Eye (tissue), 1 donor: Measurements from ENCODE around the gene BROX.
A peak's percentile ranks its signal among the peaks of the same experiment; 100 is the strongest.
"Not testable (repeated sequence)": the region's sequence is repeated elsewhere in the genome, so short reads cannot be mapped to it uniquely, and the experiment has no call there.

Source experiments
- DNase-seq: peaks from one replicate; pipeline ENCODE4 v3.0.0-alpha.2; 2015

Gene BROX

GRCh38 chr1:222712253-222713090 lies at the start of gene BROX, which contains the start of gene AIDA:
Gene BROX (plus strand): TSS chr1:222712564. CDS start chr1:222715700, 3,136 bp downstream.
Gene AIDA (minus strand): TSS chr1:222712491. CDS start chr1:222712317, 174 bp downstream.
- DNase-seq: peak; percentile 97

DNA sequence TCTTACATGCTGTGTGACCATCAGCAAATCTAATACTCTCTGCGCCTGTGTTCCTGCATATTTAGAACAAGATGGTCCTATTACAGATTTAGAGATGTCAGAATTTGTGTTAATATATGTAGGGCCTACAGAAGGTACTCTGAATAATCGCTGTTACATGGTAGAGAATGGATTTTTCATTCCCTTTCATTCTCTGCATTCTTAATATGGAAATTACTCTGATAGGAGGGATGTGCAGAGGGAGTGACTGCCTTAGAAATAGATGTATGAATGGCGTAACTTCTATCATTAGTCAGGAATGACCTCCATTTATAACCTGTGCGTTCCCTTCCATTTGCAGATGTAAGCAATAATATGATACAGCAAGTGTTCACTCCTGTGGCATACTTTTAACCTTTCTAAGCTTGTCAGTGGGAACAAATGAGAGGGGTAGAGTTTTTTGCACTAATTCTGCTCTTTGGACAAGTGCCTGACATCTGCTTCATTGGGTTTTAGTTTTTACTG lies 48.9 kb upstream of the BROX start:
- DNase-seq: no peak

DNA sequence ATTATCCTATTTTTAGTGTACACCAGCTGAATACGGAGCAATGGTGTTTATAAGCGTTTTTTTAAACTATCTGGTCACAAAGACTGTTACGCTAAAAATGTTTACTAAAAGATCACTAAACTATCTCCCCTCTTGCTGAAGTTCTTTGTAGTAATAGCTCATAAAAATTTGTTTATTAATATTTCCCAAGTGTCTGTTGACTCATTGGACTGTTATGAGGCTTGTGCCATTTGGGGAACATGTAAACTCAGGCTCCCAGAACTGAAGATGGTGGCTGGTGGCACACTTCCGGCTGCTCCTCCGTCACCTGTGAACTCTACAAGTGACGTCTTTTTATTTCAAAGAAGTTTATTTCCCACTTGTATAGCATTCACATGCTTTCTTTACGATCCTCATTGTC lies 46.4 kb upstream of the BROX start:
- DNase-seq: no peak

DNA sequence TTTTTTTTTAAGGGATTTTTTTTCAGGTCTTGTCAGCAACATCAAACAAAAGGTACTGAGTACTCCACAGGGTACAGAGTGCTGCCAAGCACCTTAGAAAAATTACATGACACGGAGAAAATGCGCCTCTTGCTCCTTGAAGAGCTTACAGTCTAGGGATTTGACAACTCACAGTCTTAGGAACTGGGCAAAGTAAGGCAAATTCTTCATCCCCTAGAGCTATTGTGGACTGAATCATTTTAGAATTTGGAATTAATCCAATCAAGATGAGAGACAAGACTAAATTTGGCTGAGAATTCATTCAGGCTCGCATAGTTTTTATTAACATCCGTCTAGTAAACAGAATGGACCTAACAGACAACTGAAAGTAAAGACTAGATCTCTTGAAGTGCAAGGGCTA lies 44.2 kb upstream of the BROX start:
- not testable (repeated sequence) for DNase-seq

DNA sequence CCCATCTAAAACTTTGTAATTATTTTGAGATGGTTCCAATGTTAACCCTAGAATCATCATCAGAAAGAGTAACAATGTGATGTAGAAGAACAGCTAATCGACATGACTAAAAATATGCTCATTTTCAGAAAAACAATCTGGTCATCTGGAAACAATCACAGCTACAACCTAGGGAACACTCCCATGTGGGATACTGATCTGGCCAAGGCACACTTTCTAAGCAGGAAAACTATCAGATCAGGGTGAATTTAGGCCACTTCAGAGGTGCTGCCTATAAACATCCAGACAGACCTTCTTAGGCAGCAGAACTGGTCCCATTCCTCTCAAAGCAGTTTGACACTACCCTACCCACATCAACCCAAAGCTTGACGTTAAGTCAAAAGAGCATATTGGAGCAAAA lies 43.3 kb upstream of the BROX start:
- not testable (repeated sequence) for DNase-seq

DNA sequence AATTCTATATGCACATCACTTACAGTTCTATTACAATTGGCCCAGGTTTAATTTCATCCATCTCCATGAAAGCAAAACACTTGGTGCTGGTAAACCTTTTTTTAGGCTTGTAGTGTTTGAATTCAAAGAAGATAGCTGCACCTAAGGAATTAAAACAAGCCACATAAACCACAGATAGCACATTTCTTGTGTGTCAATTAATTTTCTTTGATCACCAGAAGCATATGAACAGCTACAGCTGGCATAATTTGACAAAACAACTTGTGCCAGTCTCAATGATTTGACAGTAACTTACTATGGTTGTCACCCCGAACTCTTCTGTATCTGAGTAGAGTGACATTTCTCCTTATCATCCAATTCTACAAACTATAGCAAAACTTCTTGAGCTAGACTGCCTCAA lies 42.3 kb upstream of the BROX start:
- DNase-seq: no peak

DNA sequence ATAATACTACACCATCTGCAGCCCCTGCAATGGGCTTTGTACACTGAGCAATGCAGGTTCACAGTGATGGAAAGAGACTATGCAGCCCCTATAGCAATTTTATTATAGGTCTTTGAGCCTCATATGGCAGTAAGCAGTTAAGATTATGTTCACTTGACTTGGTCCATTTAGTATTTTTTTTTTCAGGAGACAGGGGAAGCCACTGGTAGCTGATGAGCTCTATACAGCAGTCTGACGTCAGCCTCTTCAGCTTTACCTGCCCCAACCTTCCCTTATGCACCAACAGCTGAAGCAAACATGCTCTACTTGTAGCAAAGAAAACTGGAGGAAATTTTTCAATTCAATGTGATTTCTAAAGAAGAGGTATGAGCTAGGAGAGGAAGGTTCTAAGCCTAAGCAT lies 32.3 kb upstream of the BROX start:
- DNase-seq: peak; percentile 42

GRCh38 chr1:222691016-222691415 lies 21.3 kb upstream of the BROX start:
- peak; percentile 3 for DNase-seq

DNA sequence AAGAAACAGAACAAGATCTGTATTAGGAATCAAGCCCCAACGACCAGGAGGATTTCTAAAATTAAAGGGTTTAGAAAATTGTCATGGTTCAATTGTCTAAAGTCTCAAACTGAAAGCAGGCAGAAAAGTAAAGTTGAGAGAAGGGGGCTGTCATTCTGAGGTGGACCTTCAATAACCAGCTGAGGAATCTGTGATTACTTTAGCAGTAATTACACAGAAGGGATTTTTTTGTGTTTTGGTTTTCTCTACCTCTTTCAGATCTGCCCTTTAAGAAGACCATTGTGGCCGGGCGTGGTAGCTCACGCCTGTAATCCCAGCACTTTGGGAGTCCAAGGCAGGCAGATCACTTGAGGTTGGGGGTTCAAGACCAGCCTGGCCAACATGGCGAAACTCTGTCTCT lies 17.4 kb upstream of the BROX start:
- no peak for DNase-seq

- DNase-seq: no peak
Measured at GRCh38 chr1:222696741-222697140, 15.6 kb upstream of the BROX start.

DNA sequence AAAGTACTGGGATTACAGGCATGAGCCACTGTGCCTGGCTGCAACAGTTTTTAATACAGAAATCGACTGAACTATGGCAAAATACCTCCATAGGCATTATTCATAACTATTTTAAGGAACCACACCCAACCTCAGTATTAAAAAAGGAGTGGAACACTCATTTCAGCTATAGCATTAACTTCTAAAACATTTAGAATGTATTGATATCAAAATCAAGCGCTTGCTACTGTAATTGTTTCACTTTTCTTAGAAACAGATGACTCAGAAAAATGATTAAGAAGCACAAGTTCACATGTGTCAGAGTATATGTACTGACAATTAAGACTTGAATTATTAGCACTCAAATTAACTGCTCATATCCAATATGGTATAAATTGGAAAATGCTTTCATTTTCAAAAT lies 15.2 kb upstream of the BROX start:
- DNase-seq: no peak

- DNase-seq: no peak
Measured at GRCh38 chr1:222697826-222698225, 14.5 kb upstream of the BROX start.

- DNase-seq: no peak
Measured at GRCh38 chr1:222702210-222702609, 10.2 kb upstream of the BROX start.

DNA sequence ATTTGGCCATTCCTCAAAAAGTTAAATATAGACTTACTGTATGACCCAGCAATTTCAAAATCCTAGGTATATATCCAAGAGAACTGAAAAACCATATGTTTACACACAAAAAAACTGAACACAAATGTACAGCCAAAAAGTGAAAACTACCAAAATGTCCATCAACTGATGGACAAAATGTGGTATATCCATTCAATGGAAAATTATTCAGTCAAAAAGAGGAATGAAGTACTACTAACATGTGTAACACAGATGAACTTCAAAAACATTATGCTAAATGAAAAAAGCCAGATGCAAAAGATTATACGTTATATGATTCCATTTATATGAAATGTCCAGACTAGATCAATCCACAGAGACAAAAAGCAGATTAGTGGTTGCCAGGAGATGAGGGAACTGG lies 8.1 kb upstream of the BROX start:
- DNase-seq: no peak

- no peak for DNase-seq
Measured at GRCh38 chr1:222706815-222707214, 5.5 kb upstream of the BROX start.

- DNase-seq: peak; percentile 14
Measured at GRCh38 chr1:222709700-222710153, 2.6 kb upstream of the BROX start.

DNA sequence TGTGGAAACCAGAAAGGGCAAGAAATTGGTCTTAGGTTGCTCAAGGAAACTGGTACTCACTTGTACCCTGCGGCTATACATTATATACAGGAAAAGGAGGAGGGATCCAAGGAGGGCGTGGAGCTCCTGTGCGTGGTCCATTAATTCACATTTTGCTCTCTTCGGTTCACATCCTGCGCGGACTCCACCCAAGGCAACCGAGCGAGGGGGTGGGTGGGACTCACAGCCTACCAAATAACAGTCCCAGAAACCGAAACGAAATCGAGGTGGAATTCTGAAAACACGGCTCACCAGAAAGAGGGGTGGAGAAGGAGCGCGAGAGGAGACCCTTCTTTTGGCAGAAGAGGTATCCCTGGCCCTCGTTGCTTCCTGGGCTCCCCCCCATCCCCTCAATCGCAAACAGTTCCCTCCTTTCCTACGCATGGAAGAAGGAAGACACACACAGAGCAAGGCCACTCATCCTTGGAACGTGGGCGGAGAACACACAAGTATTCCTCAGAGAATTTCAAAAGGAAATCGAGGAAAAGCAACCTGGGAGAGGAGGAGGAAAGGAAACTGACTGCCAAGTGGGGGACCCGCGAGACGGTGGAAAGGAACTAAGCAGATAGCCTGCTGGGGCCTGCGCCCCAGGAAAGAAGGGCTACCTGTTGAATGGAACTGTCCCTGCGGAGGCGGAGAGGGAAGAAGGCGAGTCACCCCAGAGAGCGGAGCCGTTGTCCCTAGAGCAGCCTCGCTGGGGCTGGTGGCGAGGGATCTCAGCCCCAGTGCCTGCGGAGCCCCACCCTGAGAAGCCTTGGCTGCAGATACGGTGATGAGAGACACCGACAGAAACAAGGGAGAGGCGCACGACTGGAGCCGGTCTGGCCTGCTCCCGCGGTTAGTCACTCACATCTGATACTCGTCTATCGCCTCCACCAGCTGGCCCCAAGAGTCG lies 778 bp upstream of the BROX start:
- DNase-seq: peak; percentile 80

DNA sequence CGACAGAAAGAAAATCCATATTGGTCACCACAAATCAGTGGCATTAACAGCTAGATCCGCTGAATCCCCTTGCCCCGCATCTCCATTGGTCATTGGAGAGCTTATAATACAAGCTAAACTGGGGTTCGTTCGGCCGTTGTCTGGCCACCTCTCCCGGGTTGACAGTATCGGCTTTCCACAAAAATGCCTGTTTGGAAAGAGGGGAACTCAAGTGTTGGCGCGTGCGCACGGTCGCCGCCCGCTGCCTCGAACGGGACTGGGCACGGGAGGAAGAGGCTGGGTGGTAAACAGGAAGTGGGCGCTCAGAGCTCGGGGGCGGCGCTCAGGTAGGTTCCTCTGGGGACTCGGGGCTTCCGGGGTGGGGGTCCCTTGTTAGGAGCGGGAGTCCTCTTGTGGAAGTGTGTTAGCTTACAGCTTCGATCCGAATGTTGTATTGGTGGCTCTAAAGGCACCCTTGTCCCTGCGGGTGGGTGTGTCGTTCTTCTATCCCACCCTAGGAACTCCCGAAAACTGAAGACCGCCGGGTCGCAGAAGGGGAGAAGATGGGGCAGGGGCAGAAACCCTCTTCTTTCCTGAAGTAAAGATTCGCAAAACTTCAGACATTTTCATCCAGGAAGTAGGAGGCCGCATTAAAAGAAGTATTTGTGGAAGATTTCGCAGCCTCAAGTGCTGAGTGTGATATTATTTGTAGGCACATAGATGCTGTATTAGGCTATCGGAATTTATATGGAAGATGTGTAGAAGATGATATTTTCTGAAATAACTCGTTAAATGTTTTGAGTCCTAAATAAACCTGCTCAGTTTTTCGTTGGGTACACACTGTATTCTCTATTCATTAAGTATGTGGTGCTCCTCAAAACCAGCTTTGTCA lies 962 bp downstream of the BROX start:
- DNase-seq: peak; percentile 98

DNA sequence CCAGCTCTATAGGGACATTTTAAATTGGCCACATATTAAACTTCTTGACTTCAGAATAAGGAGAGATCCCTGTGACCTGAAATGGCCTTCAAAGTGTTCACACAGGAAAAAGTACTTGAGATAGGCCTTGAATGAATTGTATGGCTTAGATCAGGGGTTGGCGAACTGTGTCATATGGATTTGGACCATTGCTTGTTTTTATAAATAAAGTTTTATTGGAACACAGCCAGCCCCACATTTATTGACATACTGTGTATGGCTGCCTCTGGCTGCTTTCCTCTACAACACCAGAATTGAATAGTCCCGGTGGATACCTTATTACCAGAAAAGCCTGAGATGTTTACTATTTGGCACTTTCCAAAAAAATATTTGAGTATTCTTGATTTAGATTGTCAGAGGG lies 4.0 kb downstream of the BROX start:
- DNase-seq: no peak

DNA sequence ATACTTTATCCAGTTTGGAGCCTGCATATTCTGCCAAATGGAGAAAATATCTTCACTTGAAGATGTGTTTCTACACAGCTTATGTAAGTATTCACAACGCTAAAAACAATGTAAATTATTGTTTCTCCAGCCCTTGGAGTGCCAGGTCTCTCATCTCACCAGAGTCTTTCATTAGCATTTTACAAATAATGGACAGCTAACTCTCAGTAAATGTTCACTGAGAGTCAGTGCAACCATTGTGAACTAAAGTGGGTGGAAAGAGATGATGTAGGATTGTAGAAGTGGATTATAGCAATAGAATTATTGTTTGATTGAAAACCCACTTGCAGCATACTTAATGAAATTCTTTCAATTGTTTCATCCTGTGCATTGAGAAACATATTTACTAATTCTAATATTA lies 16.4 kb downstream of the BROX start:
- DNase-seq: no peak

DNA sequence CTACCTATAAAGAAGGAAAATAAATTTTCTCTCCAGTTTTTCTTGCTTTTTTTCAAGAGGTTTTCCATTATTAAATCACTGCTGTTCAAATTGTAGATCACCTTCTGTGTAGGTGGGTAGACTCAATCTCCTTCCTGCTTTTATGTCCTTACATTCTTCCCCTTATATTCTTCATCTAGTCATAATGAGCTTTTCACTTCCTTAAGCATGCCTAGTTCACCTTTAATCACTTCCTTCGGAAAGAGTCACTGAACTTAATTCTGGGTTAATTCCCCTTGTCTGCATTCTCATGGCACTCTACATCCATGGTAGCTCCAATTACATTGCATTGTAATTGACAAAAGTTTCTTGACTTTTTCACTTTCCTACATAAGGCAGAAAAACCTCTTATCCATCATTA lies 18.5 kb downstream of the BROX start:
- no peak for DNase-seq
